GM21576 (cell line): Measurements from ENCODE around the gene SUCLG2.

Experiments
- ATAC-seq: cut with Tn5 transposase; IDR thresholded peaks from one replicate; pipeline ENCODE4 v1.9.1; 2021; ENCODE audit warnings: mild to moderate bottlenecking, moderate library complexity; ENCODE audit not compliant: unreplicated experiment

Gene SUCLG2

GRCh38 chr3:67329358-67329757 lies 325.1 kb downstream of the SUCLG2 start:
- ATAC-seq = no peak

- ATAC-seq = no peak
These were observed 326.8 kb downstream of the SUCLG2 start for GRCh38 chr3:67327582-67327981.

GRCh38 chr3:67325231-67325630 lies 329.2 kb downstream of the SUCLG2 start:
- ATAC-seq = no peak
